ENCODE measurements around the gene ULBP3.
"Not testable (repeated sequence)": the region's sequence is repeated elsewhere in the genome, so short reads cannot be mapped to it uniquely, and the experiment has no call there.

- not testable (repeated sequence) for TF ChIP-seq CTCF (IDR thresholded peaks at IDR 0.05); ZFX (IDR thresholded peaks at IDR 0.05; ENCODE audit: borderline replicate concordance)
These were observed 8.9 kb downstream of the ULBP3 start for GRCh38 chr6:150059973-150060372.

All from 22Rv1 (cell line).